Eye (tissue), 1 donor: ENCODE results near the gene BICC1.
"Not testable (repeated sequence)": the region's sequence is repeated elsewhere in the genome, so short reads cannot be mapped to it uniquely, and the experiment has no call there.

ENCODE experiments used
- DNase-seq: peaks from one replicate; pipeline ENCODE4 v3.0.0-alpha.2; 2015

Gene BICC1

GRCh38 chr10:58833771-58834561 lies 321.3 kb downstream of the BICC1 start:
- no peak for DNase-seq

GRCh38 chr10:58836176-58836700 lies 323.6 kb downstream of the BICC1 start:
- no peak for DNase-seq

- DNase-seq = no peak
Measured at GRCh38 chr10:58836991-58837575, 324.4 kb downstream of the BICC1 start.

DNA sequence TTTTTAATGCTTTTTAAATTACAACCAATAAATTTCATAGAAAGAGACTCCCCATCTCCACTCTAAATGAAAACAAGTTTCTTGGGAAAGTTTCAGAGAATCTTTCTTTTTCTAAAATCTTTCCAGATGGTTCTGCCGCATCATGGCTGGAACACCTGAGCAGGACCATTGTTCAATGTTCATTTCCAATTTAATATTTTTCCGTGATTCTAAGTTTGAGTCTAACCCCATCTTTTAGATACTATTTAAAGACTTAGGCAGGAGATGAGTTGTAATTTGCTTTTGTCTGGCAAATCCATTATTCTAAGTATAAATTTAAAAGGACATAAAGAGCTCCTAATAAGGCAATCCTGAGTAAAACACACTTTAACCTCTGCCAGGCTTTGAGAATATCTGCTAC lies 325.2 kb downstream of the BICC1 start:
- DNase-seq = no peak

DNA sequence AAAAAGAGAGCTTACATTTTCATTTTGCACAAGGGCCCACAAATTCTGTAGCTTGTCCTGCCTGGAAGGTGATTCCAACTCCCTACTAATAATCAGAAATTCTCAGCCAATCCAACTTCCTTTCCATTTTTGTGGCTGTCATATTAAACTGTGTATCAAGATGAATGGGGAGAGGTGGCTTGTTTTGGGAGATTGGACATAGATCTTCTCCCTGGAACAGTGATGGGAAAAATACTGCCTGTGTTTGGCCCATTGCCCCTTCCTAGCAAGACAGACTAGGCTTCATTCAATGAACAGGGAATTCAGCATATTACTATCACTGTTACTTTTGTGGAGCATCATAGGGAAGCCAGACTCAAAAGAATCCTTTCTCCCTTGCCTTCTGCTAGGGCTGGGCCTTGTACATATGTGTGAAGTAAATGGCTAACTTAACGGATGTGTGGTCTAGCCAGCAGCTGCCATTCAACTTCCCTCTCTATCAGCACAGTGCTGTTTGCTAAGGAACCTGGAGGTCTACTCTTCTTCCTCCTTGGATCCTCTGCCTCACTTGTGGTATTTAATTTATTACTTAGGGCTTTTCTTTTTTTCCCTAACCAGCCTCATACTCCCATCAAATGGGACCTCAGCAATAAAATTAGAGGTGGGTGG lies 326.0 kb downstream of the BICC1 start:
- DNase-seq = no peak

- DNase-seq = no peak
Measured at GRCh38 chr10:58839771-58840170, 327.1 kb downstream of the BICC1 start.

DNA sequence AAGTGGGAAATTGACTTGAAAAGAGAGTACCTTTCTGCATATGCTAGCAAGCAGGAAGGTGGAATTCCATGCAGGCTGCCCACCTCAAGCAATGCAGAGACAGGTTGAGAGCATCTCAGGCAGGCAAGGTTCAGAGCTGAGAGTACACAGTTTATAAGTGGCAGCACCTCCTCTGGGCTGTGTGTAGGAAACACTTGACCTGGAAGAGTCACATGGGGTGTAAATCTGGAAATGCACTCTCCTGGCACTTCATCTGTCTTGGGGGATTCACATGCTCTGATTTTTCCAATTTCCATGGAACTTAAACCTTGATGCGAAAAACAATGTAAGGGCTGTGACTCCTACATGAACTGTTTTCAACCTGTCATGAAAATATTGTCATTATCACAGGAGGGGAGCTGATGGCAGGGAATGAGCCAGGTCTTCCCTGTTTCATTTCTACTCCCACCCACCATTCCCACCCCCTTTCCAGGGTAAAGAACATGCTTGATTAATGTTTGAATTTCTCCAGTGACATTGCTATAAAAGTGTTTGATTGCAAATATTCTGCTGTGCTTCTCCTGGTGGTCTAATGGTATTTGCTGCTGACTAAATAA lies 328.3 kb downstream of the BICC1 start:
- no peak for DNase-seq

DNA sequence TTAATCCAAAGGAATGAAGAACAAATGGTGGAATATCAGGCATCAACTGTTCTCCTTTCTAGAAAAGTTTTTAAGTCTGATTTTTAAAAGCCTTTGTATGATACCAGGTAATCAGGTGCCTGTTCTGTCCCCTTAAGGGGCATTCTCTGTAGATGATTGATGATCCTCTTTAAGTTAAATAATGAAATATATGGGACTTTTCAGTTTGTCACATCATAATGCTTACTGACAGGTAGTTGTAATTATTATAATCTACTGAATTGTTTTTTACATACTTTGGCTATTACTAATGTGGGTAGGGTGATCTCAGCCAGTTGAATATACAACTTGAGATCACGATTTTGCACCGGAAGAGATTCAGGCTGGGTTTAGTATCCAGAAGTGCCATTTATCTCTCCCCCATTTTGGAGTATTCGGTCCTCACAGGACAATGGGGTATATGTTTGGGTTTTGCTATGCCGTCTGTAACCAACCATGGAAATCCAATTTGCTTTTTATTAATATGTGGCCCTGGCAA lies 330.2 kb downstream of the BICC1 start:
- DNase-seq = no peak

DNA sequence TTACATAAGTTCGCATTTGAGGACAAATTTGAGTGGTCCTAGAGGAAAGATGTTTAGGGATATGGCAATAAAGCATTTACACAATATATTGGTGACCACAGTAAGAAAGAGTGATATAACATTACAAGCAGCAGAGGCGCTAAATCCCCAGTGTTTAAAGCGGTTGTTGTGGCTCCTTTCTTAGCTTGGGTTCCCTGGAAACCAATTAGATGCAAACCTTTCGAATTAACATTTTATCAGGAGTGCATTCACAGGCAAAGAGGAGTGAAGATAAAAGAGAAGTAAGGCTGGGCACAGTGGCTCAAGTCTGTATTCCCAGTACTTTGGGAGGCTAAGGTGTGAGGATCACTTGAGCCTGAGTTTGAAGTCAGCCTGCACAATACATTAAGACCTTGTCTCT lies 331.1 kb downstream of the BICC1 start:
- no peak for DNase-seq

- DNase-seq = no peak
Measured at GRCh38 chr10:58844680-58845079, 332.0 kb downstream of the BICC1 start.

DNA sequence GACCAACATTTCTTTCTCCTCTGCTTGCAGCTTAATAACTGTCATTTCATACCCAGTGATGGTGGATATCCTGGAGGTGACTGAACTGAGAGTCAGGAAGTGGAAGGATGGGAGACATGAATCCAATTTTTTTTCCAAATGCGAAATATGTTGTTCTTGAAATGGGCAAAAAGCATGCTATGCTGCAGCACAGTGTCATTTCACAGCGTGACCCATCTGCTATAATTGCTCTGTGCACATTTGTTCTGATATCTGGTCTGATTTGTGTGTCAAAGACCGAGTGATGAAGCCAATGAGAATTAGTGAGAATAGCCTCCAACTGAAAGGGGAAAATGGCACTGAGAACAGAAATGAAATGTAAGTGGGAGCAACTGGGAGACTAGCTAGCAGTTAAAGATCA lies 334.2 kb downstream of the BICC1 start:
- no peak for DNase-seq

DNA sequence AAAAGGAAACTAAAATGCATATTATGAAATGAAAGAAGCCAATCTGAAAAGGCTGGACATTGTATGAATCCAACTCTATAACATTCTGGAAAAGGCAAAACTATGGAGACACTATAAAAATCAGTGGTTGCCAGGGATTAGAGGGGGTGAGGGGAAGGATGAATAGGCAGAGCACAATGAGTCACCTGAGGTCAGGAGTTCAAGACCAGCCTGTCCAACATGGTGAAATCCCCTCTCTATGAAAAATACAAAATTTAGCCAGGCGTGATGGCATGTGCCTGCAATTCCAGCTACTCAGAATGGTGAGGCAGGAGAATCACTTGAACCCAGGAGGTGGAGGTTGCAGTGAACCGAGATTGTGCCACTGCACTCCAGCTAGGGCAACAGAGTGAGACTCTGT lies 338.9 kb downstream of the BICC1 start:
- DNase-seq = no peak

DNA sequence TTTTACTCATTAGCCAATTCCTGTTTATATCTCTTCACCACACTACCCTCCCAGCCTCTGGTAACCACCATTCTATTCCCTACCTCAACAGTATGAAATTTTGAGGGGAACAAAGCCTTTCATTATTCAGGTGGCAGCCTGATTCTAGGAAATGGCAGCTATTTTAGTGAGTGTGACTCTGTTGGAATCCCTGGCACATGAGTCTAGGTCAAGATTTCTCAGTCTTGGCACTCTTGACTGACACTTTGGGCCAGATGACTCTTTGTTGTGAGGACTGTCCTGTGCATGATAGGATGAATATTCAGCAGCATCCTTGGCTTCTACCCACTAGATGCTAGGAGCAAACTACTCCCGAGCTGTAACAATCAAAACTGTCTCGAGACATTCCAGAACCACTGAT lies 341.0 kb downstream of the BICC1 start:
- no peak for DNase-seq

- no peak for DNase-seq
Measured at GRCh38 chr10:58854811-58855210, 342.1 kb downstream of the BICC1 start.

- peak; percentile 56 for DNase-seq
Measured at GRCh38 chr10:58856508-58857240, 344.0 kb downstream of the BICC1 start.

- no peak for DNase-seq
Measured at GRCh38 chr10:58857251-58857805, 344.7 kb downstream of the BICC1 start.

GRCh38 chr10:58858123-58858522 lies 345.5 kb downstream of the BICC1 start:
- DNase-seq = not testable (repeated sequence)

- no peak for DNase-seq
Measured at GRCh38 chr10:58859526-58859925, 346.9 kb downstream of the BICC1 start.

GRCh38 chr10:58867683-58868082 lies 355.0 kb downstream of the BICC1 start:
- no peak for DNase-seq

- DNase-seq = no peak
Measured at GRCh38 chr10:58868736-58869435, 356.2 kb downstream of the BICC1 start.

- DNase-seq = no peak
Measured at GRCh38 chr10:58870070-58870469, 357.4 kb downstream of the BICC1 start.

- no peak for DNase-seq
Measured at GRCh38 chr10:58873161-58873560, 360.5 kb downstream of the BICC1 start.
